GM21576 (cell line): ENCODE measurements around the gene APAF1.

Source experiments
- ATAC-seq: cut with Tn5 transposase; IDR thresholded peaks from one replicate; pipeline ENCODE4 v1.9.1; 2021; ENCODE audit warnings: mild to moderate bottlenecking, moderate library complexity; ENCODE audit not compliant: unreplicated experiment

APAF1 gene

GRCh38 chr12:98656289-98657101 is 11.4 kb downstream of the APAF1 start:
- ATAC-seq, result no peak

- ATAC-seq, result no peak
Measured at GRCh38 chr12:98660521-98660920, 15.4 kb downstream of the APAF1 start.

DNA sequence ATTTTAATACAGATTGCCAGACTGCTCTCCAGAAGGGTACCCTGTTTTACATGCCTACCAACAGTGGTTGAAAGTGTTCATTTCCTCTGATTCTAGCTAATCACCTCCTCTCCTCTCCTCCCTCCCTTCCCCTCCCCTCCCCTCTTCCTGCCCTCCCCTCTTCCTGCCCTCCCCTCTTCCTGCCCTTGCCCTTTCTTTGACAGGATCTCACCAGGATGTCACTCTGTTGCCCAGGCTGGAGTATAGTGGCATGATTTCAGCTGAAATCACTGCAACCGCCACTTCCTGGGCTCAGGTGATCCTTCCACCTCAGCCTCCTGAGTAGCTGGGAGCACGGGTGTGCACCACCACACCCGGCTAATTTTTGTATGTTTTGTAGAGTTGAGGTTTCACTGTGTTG is 24.7 kb downstream of the APAF1 start:
- no peak for ATAC-seq

GRCh38 chr12:98671459-98671858 is 26.4 kb downstream of the APAF1 start:
- ATAC-seq, result no peak

DNA sequence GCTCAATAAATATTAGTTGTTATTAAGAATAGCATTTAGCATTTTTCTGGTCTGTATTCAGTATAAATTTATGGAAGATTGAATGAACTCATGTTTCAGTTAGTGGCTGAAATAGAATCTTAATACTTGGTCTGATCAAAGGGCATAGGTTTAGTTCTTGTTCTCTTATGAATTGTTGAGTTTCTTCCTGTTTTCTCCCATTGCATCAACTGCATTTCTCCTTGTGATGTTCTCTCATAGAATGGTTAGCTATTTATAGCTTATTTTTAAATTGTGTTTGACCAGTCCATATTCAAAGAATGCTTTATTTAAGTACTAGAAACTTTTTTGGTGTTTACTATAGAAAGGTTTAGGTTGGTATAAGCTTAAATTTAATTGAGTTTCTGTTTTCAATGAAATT is 29.8 kb downstream of the APAF1 start:
- ATAC-seq, result no peak

- no peak for ATAC-seq
Measured at GRCh38 chr12:98678236-98678945, 33.3 kb downstream of the APAF1 start.

- ATAC-seq, result no peak
Measured at GRCh38 chr12:98678946-98679610, 34.0 kb downstream of the APAF1 start.

DNA sequence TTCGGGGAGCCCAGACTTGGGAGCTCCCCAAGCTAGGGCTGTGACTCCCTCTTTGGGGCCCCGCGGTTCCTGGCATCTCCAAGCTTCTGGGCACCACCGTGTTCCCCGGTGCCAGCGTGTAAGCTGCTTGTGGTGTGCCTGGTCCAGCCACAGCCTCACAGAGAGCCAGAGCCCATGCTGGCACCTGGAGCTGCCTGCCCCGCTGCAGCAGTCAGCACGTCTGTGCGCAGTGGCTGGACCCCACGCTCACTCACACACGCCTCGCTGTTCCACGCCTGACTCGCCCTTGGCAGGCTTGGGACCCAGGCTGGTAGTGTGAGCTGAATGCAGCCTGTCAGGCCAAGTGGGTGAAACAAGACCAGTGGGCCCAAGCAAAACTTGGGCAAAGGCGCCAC is 34.5 kb downstream of the APAF1 start:
- ATAC-seq, result no peak

DNA sequence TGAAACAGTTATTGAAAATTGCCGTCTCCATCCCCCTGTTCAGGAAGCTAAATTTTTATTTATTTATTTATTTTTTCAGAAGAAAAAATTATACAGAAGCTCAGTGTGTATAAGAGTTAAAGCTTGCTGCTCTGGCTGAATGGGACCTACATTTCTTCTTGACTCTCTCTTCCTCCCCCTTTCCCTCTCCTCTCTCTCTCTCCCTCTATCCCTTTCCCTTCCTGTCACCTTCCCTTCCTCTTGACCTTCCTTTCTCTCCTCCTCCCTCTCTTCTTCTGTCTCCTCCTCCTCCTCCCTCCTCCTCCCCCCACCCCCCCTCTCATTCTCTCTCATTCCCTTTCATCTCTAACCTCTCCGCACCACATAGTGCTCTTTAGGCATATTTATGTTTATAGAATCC is 39.1 kb downstream of the APAF1 start:
- no peak for ATAC-seq

GRCh38 chr12:98686603-98687002 is 41.5 kb downstream of the APAF1 start:
- no peak for ATAC-seq

- no peak for ATAC-seq
Measured at GRCh38 chr12:98691351-98691750, 46.3 kb downstream of the APAF1 start.

- no peak for ATAC-seq
Measured at GRCh38 chr12:98696036-98696646, 51.1 kb downstream of the APAF1 start.

DNA sequence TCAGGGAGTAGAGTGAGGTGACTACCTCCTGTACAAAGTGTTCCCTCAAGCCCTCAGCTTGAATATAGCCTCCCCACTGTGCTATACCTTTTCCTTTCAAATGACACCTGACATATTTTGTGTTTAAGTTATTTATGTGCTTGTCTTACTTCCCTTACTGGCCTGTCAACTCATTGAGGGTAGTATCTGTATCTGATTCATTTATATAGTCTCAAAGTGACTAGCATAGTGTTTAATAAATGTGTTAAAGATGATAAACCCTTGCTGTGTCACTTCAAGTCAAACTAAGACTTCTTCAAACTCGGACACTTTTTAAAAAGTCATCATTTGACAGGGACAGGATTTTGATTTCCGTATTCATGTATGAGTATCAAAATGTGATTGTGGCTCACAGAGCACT is 52.1 kb downstream of the APAF1 start:
- no peak for ATAC-seq

DNA sequence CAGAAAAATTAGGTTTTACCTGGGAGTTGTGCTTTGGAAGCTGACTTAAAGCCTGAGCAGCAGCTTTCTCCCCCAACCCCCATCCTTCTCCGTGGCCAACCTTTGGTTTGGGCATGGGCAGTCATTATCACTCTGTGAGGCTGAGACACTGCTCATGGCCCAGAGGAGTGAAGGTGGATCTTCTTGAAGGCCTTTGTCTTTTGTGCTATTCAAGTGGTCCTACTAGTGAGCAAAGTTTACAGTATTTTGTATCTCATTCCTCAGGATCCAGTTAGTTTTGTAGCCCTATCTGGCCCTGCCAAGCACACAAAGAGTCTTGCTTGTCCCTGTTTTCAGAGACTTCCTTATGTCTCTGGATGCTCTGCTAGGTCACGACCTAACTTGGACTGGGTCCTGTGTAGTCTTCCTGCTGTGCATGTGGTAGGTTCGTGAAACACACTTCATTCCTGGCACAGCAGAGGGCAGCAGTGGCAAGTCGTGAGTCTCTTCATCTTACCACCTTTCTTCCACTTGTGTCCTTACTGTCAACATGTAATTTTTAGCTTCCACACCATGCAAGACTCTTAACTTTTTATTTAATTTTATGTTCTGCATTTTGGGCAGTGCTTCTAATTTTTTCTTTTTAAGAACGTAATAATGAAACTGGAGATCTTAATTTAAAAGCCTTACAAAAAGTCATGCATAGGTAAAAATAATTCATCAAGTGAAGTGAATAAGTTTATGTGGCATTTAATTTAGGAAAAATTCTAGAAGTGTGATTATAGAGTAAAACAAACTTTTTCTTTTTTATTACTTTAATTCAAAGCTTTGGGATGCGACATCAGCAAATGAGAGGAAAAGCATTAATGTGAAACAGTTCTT is 53.7 kb downstream of the APAF1 start:
- peak; percentile 90 for ATAC-seq

GRCh38 chr12:98699586-98699985 is 54.5 kb downstream of the APAF1 start:
- ATAC-seq, result no peak

DNA sequence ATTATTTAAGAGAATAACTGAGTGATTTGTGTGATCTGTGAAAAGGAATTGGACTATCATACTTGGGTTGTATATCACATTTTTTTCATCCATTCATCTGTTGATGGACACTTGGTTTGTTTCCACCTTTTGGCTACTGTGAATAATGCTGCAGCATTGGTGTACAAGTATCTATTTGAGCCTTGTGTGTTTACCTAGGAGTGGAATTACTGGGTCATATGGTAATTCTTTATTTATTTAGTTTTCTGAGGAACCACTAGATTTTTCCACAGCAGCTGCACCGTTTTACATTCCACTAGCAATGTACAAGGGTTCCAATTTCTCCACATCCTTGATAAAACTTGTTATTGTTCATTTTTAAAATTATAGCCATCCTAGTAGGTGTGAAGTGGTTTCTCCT is 56.1 kb downstream of the APAF1 start:
- no peak for ATAC-seq

GRCh38 chr12:98709022-98709421 is 63.9 kb downstream of the APAF1 start:
- ATAC-seq, result no peak

DNA sequence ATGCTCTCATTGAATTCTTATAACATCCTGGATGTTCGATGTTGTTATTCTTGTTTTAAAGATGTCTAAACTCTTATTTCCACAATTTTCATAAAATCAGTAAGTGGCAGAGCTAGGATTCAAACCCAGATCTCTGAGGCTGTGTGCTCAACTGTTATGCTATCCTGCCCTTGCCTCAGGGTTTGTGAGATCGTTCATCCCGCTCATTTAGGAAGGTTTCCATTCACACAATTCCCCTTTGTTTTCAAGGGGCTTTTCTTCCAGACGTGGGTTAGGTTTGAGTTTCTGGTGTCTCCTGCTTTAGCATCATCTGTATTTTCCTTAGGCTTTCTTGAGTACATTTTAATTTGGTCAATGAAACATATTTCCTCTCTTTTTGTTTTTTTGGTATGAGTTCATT is 69.3 kb downstream of the APAF1 start:
- ATAC-seq, result no peak

DNA sequence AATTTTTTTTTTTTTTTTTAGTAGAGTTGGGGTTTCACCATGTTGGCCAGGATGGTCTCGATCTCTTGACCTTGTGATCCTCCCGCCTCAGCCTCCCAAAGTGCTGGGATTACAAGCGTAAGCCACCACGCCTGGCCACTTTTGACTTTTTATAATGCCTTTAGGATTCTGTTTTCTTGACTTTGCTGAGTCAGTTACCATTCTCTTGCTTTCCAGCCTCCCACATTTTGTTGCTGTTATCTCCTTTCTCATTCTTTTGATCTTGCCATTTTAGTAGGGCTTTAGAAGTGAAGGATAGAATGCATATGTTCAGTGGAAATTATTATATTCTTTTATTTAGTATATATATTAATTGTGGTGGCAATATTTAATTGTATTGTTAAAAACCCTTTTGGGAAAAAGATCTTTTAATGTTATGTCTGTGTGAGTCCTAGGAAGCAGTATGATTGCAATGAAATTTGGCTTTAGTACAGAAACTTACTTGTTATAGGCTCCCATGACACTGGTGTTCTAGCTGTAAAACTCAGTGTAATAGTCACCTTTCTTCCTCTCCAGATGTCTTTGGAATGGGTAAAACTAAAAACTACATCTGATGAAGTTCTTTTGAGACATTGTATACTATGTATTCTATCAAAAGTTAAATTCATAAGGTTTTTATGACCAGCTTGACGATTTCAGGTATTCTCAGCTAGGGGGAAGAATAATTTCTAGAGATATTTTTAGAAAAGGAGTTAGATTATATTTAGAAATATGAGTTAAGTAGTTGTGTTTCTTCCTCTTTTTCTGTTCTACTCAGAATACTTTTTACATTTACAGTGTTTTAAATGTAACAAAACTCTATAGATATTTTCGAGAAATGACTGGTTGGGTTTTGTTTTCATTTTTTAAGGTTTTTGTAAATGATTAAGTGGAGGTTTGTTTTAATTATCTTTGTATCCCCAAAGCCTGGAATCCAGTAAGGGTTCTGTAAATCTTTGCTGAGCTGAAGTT is 74.7 kb downstream of the APAF1 start:
- ATAC-seq, result peak; percentile 50
